Measurements from ENCODE around the gene ANKRD65. TPM values are rescaled to one million over a fixed set of nuclear protein-coding genes. Genes with fewer than 3 reads are reported as not detected.

Gene ANKRD65
- 0.07 and 0.13 TPM in 2 replicates for total RNA-seq

GRCh38 chr1:1421147-1421906 lies at the start of gene ANKRD65:
TSS of gene ANKRD65 (minus strand) at chr1:1421276. CDS start at chr1:1421005, 271 bp downstream.

GRCh38 chr1:1449099-1449739 lies 28.1 kb upstream of the ANKRD65 start, which contains the start of gene ATAD3C:
TSS of gene ATAD3C (plus strand) at chr1:1449689. CDS start at chr1:1450684, 995 bp downstream.

GRCh38 chr1:1435106-1435903 lies 14.2 kb upstream of the ANKRD65 start, which contains the start of gene VWA1:
TSS of gene VWA1 (plus strand) at chr1:1435690. CDS start at chr1:1435749, 59 bp downstream.

GRCh38 chr1:1406821-1407635 lies 14.0 kb downstream of the ANKRD65 start, which contains the start of gene MRPL20:
TSS of gene MRPL20 (minus strand) at chr1:1407293. CDS start at chr1:1407217, 76 bp downstream.

GRCh38 chr1:1399187-1399871 lies 21.7 kb downstream of the ANKRD65 start, which contains the start of gene CCNL2:
TSS of gene CCNL2 (minus strand) at chr1:1399335. CDS start at chr1:1399306, 29 bp downstream.

GRCh38 chr1:1374929-1375662 lies 46.0 kb downstream of the ANKRD65 start, which contains the start of gene AURKAIP1:
TSS of gene AURKAIP1 (minus strand) at chr1:1375207. CDS start at chr1:1374756, 451 bp downstream.

Other genes with a start within 250 kb of the ANKRD65 start
- not detected in 2 replicates for gene TTLL10, start 247.4 kb downstream of the ANKRD65 start, total RNA-seq
- not detected in 2 replicates for gene TNFRSF18, start 214.7 kb downstream of the ANKRD65 start, total RNA-seq
- 0.57 and 0.93 TPM in 2 replicates for gene TNFRSF4, start 207.1 kb downstream of the ANKRD65 start, total RNA-seq
- gene SDF4, start 189.3 kb downstream of the ANKRD65 start, total RNA-seq, result 91.1 and 105 TPM in 2 replicates
- 20.5 and 27.3 TPM in 2 replicates for gene B3GALT6, start 189.0 kb downstream of the ANKRD65 start, total RNA-seq
- 1.1 TPM in 1 of 2 replicates, not detected in the other for gene C1QTNF12, start 174.6 kb downstream of the ANKRD65 start, total RNA-seq
- 50.0 and 53.1 TPM in 2 replicates for gene UBE2J2, start 147.4 kb downstream of the ANKRD65 start, total RNA-seq
- 0.66 and 0.93 TPM in 2 replicates for gene SCNN1D, start 140.8 kb downstream of the ANKRD65 start, total RNA-seq
- gene ACAP3, start 113.3 kb downstream of the ANKRD65 start, total RNA-seq, result 19.7 and 22.7 TPM in 2 replicates
- 21.0 and 22.9 TPM in 2 replicates for gene PUSL1, start 112.7 kb downstream of the ANKRD65 start, total RNA-seq
- 64.1 and 71.4 TPM in 2 replicates for gene INTS11, start 96.6 kb downstream of the ANKRD65 start, total RNA-seq
- 15.6 and 21.5 TPM in 2 replicates for gene CPTP, start 96.5 kb downstream of the ANKRD65 start, total RNA-seq
- gene TAS1R3, start 90.0 kb downstream of the ANKRD65 start, total RNA-seq, result 0.13 and 0.22 TPM in 2 replicates
- 28.9 and 38.4 TPM in 2 replicates for gene DVL1, start 71.9 kb downstream of the ANKRD65 start, total RNA-seq
- gene MXRA8, start 62.7 kb downstream of the ANKRD65 start, total RNA-seq, result 0.80 and 1.2 TPM in 2 replicates
- 94.9 and 99.4 TPM in 2 replicates for gene AURKAIP1, start 46.1 kb downstream of the ANKRD65 start, total RNA-seq
- gene CCNL2, start 21.9 kb downstream of the ANKRD65 start, total RNA-seq, result 140 and 162 TPM in 2 replicates
- gene MRPL20, start 14.0 kb downstream of the ANKRD65 start, total RNA-seq, result 100 and 116 TPM in 2 replicates
- 1.3 and 2.9 TPM in 2 replicates for gene VWA1, start 14.4 kb upstream of the ANKRD65 start, total RNA-seq
- gene ATAD3C, start 28.4 kb upstream of the ANKRD65 start, total RNA-seq, result not detected in 2 replicates
- 33.0 and 38.4 TPM in 2 replicates for gene ATAD3B, start 50.5 kb upstream of the ANKRD65 start, total RNA-seq
- gene ATAD3A, start 90.9 kb upstream of the ANKRD65 start, total RNA-seq, result 46.1 TPM in 2 replicates
- 3.5 and 4.0 TPM in 2 replicates for gene TMEM240, start 119.3 kb upstream of the ANKRD65 start, total RNA-seq
- gene SSU72, start 153.6 kb upstream of the ANKRD65 start, total RNA-seq, result 84.0 and 84.4 TPM in 2 replicates
- 0.65 and 0.80 TPM in 2 replicates for gene FNDC10, start 178.9 kb upstream of the ANKRD65 start, total RNA-seq
- 23.3 and 25.3 TPM in 2 replicates for gene MIB2, start 194.2 kb upstream of the ANKRD65 start, total RNA-seq
- gene MMP23B, start 210.9 kb upstream of the ANKRD65 start, total RNA-seq, result 0.13 and 0.29 TPM in 2 replicates
- 10.5 and 11.8 TPM in 2 replicates for gene CDK11B, start 237.7 kb upstream of the ANKRD65 start, total RNA-seq